SK-N-SH (cell line): ENCODE measurements around the gene TGFBR3. TPM values are rescaled to one million over a fixed set of nuclear protein-coding genes. Genes with fewer than 3 reads are reported as not detected.

Experiments used
- CTCF ChIA-PET: fragments of 300-600, 350-600 bp; formaldehyde crosslinking; extraction: SDS; loops from one replicate; lab custom pipeline; 2021; lab: Yijun Ruan, JAX
- POLR2A ChIA-PET: fragments of 350-600 bp; sonication (Branson Sonifier 250); formaldehyde crosslinking; extraction: SDS; loops from one replicate; lab custom pipeline; 2020; ENCODE audit warnings: antibody characterized with exemption, inconsistent platforms; lab: Yijun Ruan, JAX
- DNase-seq: peaks from one replicate; pipeline ENCODE4 v3.0.0; 2012
- H2AFZ ChIP-seq: fragments of 200-600 bp; sonication (generic); 2 replicates; pipeline ENCODE4 v1.8.1; 2016; ENCODE audit warnings: antibody characterized with exemption, mild to moderate bottlenecking, low read depth
- H3F3A ChIP-seq: fragments of 200-600 bp; sonication (generic); replicated peaks from 2 replicates; pipeline ENCODE3; 2016; ENCODE audit warnings: antibody characterized with exemption, mild to moderate bottlenecking; ENCODE audit not compliant: insufficient read depth
- H3K27ac ChIP-seq, 2 experiments: fragments of 200-500 bp in 1 of 2; fragments of 200-600 bp in 1 of 2; sonication (Bioruptor generic) in 1 of 2; sonication (generic), shearing (Covaris generic) in 1 of 2; 2 replicates each; pipeline versions ENCODE4 v1.5.1 to v1.6.1; 2014 to 2016; ENCODE audit warnings: low read depth in 2 of 2, inconsistent platforms in 1 of 2, low read length in 1 of 2, mild to moderate bottlenecking in 1 of 2, mixed read lengths in 1 of 2
- H3K27me3 ChIP-seq: fragments of 200-600 bp; sonication (generic), shearing (Covaris generic); 2 replicates; pipeline ENCODE4 v1.6.1; 2016; ENCODE audit warnings: mixed run types; ENCODE audit not compliant: insufficient read depth
- H3K36me3 ChIP-seq, 2 experiments: fragments of 200-500 bp in 1 of 2; fragments of 200-600 bp in 1 of 2; sonication (Bioruptor generic) in 1 of 2; sonication (generic) in 1 of 2; replicated peaks in 1 of 2; 2 replicates each; pipeline versions ENCODE3 to v1.5.1; 2014 to 2016; ENCODE audit warnings: low read length in 1 of 2, mild to moderate bottlenecking in 1 of 2; ENCODE audit not compliant: insufficient read depth in 2 of 2, control insufficient read depth in 1 of 2
- H3K4me1 ChIP-seq, 2 experiments: fragments of 200-500 bp in 1 of 2; fragments of 200-600 bp in 1 of 2; sonication (Bioruptor generic) in 1 of 2; sonication (generic), shearing (Covaris generic) in 1 of 2; 2 replicates each; pipeline versions ENCODE4 v1.5.1 to v1.6.1; 2014 to 2016; ENCODE audit warnings: low read depth in 1 of 2, low read length in 1 of 2, mixed run types in 1 of 2; ENCODE audit not compliant: insufficient read depth in 2 of 2, control insufficient read depth in 1 of 2
- H3K4me2 ChIP-seq: fragments of 200-600 bp; sonication (generic), shearing (Covaris generic); 2 replicates; pipeline ENCODE4 v1.6.1; 2017; ENCODE audit warnings: mixed run types
- H3K4me3 ChIP-seq, 2 experiments: fragments of 200-500 bp in 1 of 2; fragments of 200-600 bp in 1 of 2; sonication (Bioruptor generic) in 1 of 2; sonication (generic), shearing (Covaris generic) in 1 of 2; 2 replicates each; pipeline versions ENCODE4 v1.5.1 to v1.8.1; 2014 to 2016; ENCODE audit warnings: low read depth in 2 of 2, inconsistent platforms in 1 of 2, low read length in 1 of 2, mild to moderate bottlenecking in 1 of 2, mixed read lengths in 1 of 2, moderate library complexity in 1 of 2
- H3K79me2 ChIP-seq: fragments of 200-600 bp; sonication (generic); 2 replicates; pipeline ENCODE4 v1.8.1; 2017; ENCODE audit warnings: mild to moderate bottlenecking; ENCODE audit not compliant: insufficient read depth
- H3K9ac ChIP-seq: fragments of 200-600 bp; sonication (generic); 2 replicates; pipeline ENCODE4 v1.6.1; 2017; ENCODE audit warnings: mixed run types
- H3K9me2 ChIP-seq: fragments of 200-600 bp; sonication (generic); 2 replicates; pipeline ENCODE4 v1.6.1; 2017; ENCODE audit warnings: mixed run types
- H3K9me3 ChIP-seq: fragments of 200-600 bp; sonication (generic); 2 replicates; pipeline ENCODE4 v1.6.1; 2017; ENCODE audit warnings: mixed run types, mild to moderate bottlenecking, moderate library complexity
- H4K20me1 ChIP-seq: fragments of 200-600 bp; sonication (generic); 2 replicates; pipeline ENCODE4 v1.6.1; 2017; ENCODE audit warnings: mild to moderate bottlenecking, mixed run types; ENCODE audit not compliant: insufficient read depth
- FOXM1 ChIP-seq: IDR thresholded peaks from 2 replicates; pipeline ENCODE4 v1.4.0; 2012; ENCODE audit warnings: low read depth, mild to moderate bottlenecking
- NFIC ChIP-seq: IDR thresholded peaks from 2 replicates; pipeline ENCODE4 v1.4.0; 2012; ENCODE audit warnings: borderline replicate concordance
- PBX3 ChIP-seq: IDR thresholded peaks from 2 replicates; pipeline ENCODE4; 2012
- RFX5 ChIP-seq: IDR thresholded peaks from 2 replicates; pipeline ENCODE4 v1.6.1; 2012; ENCODE audit warnings: mild to moderate bottlenecking, improper control_type of control experiment, low read length
- RXRA ChIP-seq: IDR thresholded peaks from 2 replicates; pipeline ENCODE4 v1.4.0; 2012; ENCODE audit warnings: low read depth, mild to moderate bottlenecking, borderline replicate concordance
- SMC3 ChIP-seq: IDR thresholded peaks from 2 replicates; pipeline ENCODE4 v1.6.1; 2012; ENCODE audit warnings: low read depth, low read length, improper control_type of control experiment
- TAF1 ChIP-seq: IDR thresholded peaks from 2 replicates; pipeline ENCODE4 v1.6.1; 2012; ENCODE audit warnings: low read depth, mild to moderate bottlenecking, low read length, moderate library complexity, borderline replicate concordance
- TCF12 ChIP-seq: IDR thresholded peaks from 2 replicates; pipeline ENCODE4 v1.4.0; 2012
- USF1 ChIP-seq: IDR thresholded peaks from 2 replicates; pipeline ENCODE4 v1.4.0; 2012; ENCODE audit warnings: low read depth, borderline replicate concordance
- WGBS: methylation state at CpG from one replicate; pipeline ENCODE4 v1.1.6; 2017; ENCODE audit warnings: low lambda C conversion rate; 5-methylcytosine and 5-hydroxymethylcytosine counted together
- polyA plus RNA-seq, 3 experiments: library from polyadenylated mRNA; depleted of rRNA; stranded (reverse); fragments of >200 nt; gene quantifications; 2 replicates each; pipeline ENCODE4 v1.2.3, GENCODE V29; 2012
- TF ChIP-seq, protein P1 (sequence below): IDR thresholded peaks from 2 replicates; pipeline ENCODE4 v1.4.0; 2012; ENCODE audit warnings: low read depth

TGFBR3 gene
- polyA plus RNA-seq, 1 of the 3 experiments (the other 2 are of a cell fraction): 0.07 TPM

DNA sequence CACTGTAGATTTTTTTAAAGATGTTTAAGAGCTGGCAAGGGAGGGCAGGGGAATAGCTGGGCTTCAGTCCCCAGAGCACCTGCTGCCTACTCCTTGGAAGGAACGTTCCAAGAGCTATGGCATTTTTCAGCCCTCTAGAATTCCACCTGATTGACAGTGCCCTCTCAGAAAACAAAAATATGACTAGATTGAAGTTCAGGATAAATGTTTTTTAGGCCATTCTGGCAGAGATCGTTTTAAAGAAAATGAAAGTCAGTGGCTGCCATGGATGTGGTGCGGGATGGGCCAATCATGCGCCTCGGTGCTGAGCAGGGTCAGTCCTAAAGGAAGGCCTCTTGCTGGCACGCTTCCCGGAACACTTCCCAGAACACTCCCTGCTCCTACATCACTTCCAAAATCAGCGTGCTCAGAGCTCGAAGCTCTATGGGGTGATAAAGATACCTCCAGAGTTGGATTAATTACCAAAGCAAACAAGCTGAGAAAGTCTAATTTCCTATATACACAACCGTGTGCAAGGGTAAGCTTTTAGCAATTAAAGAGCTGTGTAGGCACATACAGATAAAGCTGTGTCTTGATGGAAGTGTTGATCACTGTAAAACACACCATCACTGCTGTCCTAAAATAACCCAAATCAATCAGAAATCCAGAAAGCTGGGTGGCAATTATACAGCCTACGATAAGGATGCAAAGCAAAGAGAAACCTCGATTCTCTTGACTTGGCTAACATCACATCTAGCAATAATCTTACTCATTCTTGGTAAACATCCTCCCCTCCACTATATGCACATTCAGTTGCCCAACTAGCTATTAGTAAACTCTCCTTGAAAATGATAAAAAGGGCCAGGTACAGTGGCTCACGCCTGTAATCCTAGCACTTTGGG is 34.6 kb downstream of the TGFBR3 start:
- no peak overlapping the region; the same call in 1 of the 2 replicates for H2AFZ ChIP-seq

DNA sequence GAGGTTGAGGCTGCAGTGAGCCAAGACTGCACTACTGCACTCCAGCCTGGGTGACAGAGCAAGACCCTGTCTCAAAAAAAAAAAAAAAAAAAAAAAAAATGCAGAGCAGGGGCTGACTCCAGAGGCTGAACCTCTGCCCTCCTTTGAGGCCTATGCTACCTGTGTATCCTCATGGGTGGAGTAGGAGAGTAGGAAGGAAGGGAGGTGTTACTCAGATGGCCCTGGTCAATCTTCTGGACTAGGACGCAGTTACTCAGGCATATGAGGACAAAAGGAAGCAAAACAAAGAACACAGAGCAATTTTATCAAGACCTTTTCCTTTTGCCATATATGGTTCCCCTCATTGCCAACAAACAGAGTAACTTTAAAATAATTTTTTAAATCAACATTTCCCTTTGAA is 35.2 kb downstream of the TGFBR3 start:
- Histone ChIP-seq H3K36me3 (no peaks in the 10 kb centered on the region), H3F3A (no peaks in the 10 kb centered on the region), H3K79me2 (no peaks in the 10 kb centered on the region), H4K20me1 (no peaks in the 10 kb centered on the region), H3K27me3 (peaks cover 21% of the 10 kb centered on the region; the same call in 1 of the 2 replicates), H2AFZ (no peak overlapping the region; the same call in 1 of the 2 replicates)
- POLR2A ChIA-PET: no interaction called here
- 29% methylated on average over 1 of the region's 1 CpG for WGBS
- no peak for DNase-seq
- TF ChIP-seq NFIC: no peak
- TF ChIP-seq TCF12: no peak
- no peak for TF ChIP-seq PBX3
- no peak for TF ChIP-seq RXRA
- no peak for TF ChIP-seq TAF1
- no peak for TF ChIP-seq FOXM1
- no peak for TF ChIP-seq RFX5
- TF ChIP-seq USF1: no peak
- TF ChIP-seq, all 33 proteins: peak for 0
- Histone ChIP-seq H3K4me3 (no peak overlapping the region), H3K9ac (no peak overlapping the region), H3K9me2 (no peaks in the 10 kb centered on the region), H3K9me3 (no peaks in the 10 kb centered on the region), H3K4me1 (no peaks in the 10 kb centered on the region; a peak in 1 of 4 replicates), H3K4me2 (no peak overlapping the region), H3K27ac (no peak overlapping the region)
- CTCF ChIA-PET: interaction anchor here (0.7 kb wide), 1 partner anchor 12 kb away, joined by 3 read pairs; no protein-coding TSS in a partner anchor

More for the DNA sequence above, 34.6 kb downstream of the TGFBR3 start:
- Histone ChIP-seq H3K27me3 (peaks cover 17% of the 10 kb centered on the region; the same call in 1 of the 2 replicates), H3K4me1 (no peaks in the 10 kb centered on the region; a peak in 1 of 4 replicates), H3K27ac (no peak overlapping the region), H3K9me2 (no peaks in the 10 kb centered on the region), H3K4me3 (no peak overlapping the region), H3K79me2 (no peaks in the 10 kb centered on the region), H4K20me1 (no peaks in the 10 kb centered on the region), H3K36me3 (no peaks in the 10 kb centered on the region), H3K4me2 (no peak overlapping the region), H3F3A (no peaks in the 10 kb centered on the region), H3K9me3 (no peaks in the 10 kb centered on the region), H3K9ac (no peak overlapping the region)
- ChIA-PET CTCF (interaction anchor here (0.6 to 1.4 kb wide), 3 partner anchors 10 to 41 kb away, joined by 3 to 4 read pairs (median 3); no protein-coding TSS in a partner anchor), POLR2A (no interaction called here)
- 8% methylated on average over 13 of the region's 13 CpGs for WGBS
- DNase-seq: peak; percentile 8
- TF ChIP-seq PBX3: no peak
- TF ChIP-seq, protein P1, sequence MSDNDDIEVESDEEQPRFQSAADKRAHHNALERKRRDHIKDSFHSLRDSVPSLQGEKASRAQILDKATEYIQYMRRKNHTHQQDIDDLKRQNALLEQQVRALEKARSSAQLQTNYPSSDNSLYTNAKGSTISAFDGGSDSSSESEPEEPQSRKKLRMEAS: peak; percentile 65
- TF ChIP-seq SMC3: no peak
